Germinal center (tissue), 1 donor: Measurements from ENCODE around the gene SATB2.
A peak's percentile ranks its signal among the peaks of the same experiment; 100 is the strongest.

Experiments
- DNase-seq: peaks from one replicate; pipeline ENCODE4 v3.0.0; 2012; ENCODE audit warnings: mixed read lengths, low spot score

Gene SATB2

GRCh38 chr2:199457147-199458008 lies at the start of gene SATB2:
SATB2 (minus strand) TSS chr2:199457939; CDS start chr2:199456037, 1,902 bp downstream.
- DNase-seq: no peak

- no peak for DNase-seq
These were observed 48.1 kb upstream of the SATB2 start for GRCh38 chr2:199505755-199506403.

- DNase-seq: no peak
These were observed 45.4 kb upstream of the SATB2 start for GRCh38 chr2:199503148-199503547.

- DNase-seq: no peak
These were observed 41.3 kb upstream of the SATB2 start for GRCh38 chr2:199499005-199499404.

GRCh38 chr2:199495147-199495546 lies 37.4 kb upstream of the SATB2 start:
- no peak for DNase-seq

GRCh38 chr2:199490049-199490448 lies 32.3 kb upstream of the SATB2 start:
- DNase-seq: no peak

GRCh38 chr2:199488772-199489400 lies 31.1 kb upstream of the SATB2 start:
- DNase-seq: peak; percentile 66

- DNase-seq: no peak
These were observed 28.1 kb upstream of the SATB2 start for GRCh38 chr2:199485732-199486335.

GRCh38 chr2:199484927-199485326 lies 27.2 kb upstream of the SATB2 start:
- no peak for DNase-seq

- no peak for DNase-seq
These were observed 23.2 kb upstream of the SATB2 start for GRCh38 chr2:199480966-199481365.

- no peak for DNase-seq
These were observed 19.6 kb upstream of the SATB2 start for GRCh38 chr2:199477277-199477834.

- DNase-seq: peak; percentile 58
These were observed 13.8 kb upstream of the SATB2 start for GRCh38 chr2:199471443-199472057.

GRCh38 chr2:199470672-199471442 lies 13.1 kb upstream of the SATB2 start:
- DNase-seq: no peak

GRCh38 chr2:199470361-199470671 lies 12.6 kb upstream of the SATB2 start:
- no peak for DNase-seq

- DNase-seq: no peak
These were observed 12.0 kb upstream of the SATB2 start for GRCh38 chr2:199469514-199470360.

GRCh38 chr2:199468561-199469513 lies 11.1 kb upstream of the SATB2 start:
- no peak for DNase-seq

- DNase-seq: no peak
These were observed 9.5 kb upstream of the SATB2 start for GRCh38 chr2:199467066-199467822.

- no peak for DNase-seq
These were observed 8.9 kb upstream of the SATB2 start for GRCh38 chr2:199466692-199467065.
